Measurements from ENCODE around the gene OSBPL2.

DNA sequence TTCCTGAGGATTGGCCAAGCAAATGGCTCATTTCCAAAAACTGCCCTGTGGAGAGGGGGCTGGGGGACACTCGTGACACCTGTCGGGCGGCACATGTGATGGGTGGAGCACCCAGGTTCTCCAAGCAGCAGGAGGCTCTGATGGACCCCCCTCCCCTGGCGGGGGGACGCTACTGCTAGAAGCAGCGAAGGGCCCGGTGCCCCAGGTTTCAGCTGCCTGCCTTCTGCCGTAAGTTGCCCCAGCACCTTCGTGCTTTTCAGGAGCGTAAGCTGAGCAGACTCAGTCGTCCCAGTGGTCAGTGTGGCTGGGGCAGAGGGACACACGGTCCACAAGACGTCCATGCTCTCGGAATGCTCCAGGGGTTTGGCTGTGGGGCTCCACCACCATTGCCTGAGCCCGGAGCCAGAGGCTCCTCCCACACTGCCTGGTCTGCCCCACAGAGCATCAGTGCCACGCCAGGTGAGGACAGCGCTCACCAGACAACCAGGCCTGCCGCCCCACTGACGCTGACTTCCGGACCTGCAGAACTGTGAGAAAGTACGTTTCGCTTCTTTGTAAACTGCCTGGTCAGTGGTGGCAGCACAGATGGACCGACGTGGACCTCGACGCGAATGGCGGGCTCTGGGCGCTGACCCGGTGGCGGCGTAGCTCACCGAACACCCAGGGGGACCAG is 60.4 kb downstream of the OSBPL2 start:
- TF ChIP-seq, protein P1, sequence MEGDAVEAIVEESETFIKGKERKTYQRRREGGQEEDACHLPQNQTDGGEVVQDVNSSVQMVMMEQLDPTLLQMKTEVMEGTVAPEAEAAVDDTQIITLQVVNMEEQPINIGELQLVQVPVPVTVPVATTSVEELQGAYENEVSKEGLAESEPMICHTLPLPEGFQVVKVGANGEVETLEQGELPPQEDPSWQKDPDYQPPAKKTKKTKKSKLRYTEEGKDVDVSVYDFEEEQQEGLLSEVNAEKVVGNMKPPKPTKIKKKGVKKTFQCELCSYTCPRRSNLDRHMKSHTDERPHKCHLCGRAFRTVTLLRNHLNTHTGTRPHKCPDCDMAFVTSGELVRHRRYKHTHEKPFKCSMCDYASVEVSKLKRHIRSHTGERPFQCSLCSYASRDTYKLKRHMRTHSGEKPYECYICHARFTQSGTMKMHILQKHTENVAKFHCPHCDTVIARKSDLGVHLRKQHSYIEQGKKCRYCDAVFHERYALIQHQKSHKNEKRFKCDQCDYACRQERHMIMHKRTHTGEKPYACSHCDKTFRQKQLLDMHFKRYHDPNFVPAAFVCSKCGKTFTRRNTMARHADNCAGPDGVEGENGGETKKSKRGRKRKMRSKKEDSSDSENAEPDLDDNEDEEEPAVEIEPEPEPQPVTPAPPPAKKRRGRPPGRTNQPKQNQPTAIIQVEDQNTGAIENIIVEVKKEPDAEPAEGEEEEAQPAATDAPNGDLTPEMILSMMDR (optimal IDR thresholded peaks at IDR 0.05 in 1 of 3, IDR thresholded peaks at IDR 0.05 in 1 of 3, conservative IDR thresholded peaks at IDR 0.05 in 1 of 3; ENCODE audit: extremely low read depth in 1 of 3, insufficient read depth in 2 of 3, low read length in 3 of 3), result no peak
- TF ChIP-seq EZH2 (IDR thresholded peaks at IDR 0.05; ENCODE audit: low read length), result no peak

All from keratinocyte (primary cell).